Measurements from ENCODE around the gene ASB1.
"Not testable (repeated sequence)": the region's sequence is repeated elsewhere in the genome, so short reads cannot be mapped to it uniquely, and the experiment has no call there.

Gene ASB1

DNA sequence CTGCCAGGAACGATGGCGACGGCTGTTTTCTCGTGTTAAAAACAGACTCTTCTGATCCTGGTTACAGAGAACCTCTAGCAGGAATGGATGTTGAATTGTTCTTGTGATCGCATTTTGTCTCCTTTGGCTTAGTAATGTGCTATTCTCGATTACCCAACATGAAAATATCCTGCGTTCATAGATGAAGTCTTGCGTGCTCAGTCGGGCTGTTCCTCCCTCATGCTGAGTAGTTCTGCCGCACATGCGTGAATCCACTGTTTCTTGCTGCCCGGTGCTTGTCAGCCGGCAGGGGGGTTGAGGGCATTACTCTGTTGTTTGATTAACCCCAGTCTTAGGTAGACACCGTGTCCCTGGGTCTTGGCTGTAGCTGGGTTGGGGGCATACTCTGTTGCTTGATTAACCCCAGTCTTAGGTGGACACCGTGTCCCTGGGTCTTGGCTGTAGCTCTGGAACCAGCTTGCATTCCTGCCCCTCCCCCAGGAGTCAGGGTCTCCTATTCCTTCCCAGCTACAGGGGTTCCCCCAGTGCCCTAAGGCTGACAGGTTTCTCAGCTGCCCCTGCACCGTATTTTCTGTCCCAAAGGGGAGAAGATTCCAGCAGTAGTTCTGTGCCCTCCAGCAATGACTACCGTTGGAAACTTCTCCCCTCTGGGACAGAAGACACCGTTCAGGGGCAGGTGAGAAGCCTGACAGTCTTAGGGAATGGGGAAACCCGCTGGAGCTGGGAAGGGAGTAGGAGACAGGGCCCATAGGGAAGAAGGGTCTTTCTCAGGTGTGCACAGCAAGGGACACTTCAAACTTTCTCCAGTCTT lies 22.1 kb upstream of the ASB1 start:
- DNase-seq = no peak

DNA sequence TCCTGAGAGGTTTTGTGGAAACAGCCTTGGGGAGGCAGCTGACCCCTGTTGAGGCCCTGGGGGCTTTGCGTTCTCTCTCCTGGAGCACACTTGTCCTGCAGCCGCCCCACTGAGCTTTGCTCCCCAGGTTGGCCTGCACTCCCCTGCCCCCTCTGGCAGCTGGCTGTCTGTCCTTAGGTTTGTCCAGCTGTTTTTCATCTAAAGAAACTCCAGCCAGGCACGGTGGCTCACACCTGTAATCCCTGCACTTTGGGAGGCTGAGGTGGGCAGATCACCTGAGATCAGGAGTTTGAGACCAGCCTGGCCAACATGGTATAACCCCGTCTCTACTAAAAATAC lies 21.5 kb upstream of the ASB1 start:
- not testable (repeated sequence) for DNase-seq

DNA sequence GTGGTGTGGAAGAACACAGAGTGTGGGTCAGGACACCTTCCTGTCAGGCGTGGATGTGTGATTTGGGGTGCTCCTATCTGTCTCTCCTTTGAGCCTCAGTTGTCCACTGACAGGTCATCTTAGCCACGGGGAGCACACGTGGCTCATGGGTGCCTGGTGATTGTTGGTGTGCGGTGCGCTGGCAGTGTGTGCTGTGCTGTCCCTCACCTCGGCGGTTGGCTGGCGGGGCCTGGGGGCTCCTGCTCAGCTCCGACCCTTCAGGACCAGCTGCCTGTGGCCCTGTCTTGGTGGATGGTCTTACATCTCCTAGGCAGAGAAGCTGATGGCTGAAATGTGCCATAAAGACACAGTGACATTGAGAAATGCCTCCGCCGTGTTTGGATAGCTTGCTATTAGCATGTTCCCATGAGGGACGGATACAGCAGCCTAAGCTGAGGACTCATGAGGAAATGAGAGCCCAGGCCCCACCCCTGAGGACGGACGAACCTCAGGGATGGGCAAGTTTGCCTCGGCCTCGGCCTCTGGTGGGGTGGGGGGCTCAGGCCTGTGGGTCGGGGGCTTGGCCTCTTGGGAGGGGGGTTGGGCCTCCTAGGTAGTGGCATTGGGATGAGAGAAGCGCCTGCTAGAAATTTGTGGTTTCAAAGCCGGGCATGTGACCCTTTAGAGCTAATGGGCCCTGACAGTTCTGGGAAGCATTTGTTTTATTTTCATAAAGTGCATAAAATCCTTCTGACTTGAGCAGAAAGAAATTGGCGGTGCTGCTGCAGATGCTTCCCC lies 20.3 kb upstream of the ASB1 start:
- no peak for DNase-seq

DNA sequence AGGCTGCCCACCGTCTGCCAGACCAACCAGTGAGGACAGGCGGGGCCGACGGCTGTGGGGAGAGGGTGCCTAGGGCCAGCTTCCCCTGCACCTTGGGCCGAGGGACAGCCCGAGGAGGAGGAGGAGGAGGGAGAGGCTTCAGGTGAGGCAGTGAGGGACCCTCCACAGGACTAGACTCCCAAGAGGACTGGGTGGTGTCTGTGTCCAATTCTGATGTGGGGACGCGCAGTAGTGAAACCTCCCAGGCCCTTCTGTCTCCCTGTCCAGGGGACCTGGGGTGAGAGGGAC lies 19.8 kb upstream of the ASB1 start:
- DNase-seq = no peak

DNA sequence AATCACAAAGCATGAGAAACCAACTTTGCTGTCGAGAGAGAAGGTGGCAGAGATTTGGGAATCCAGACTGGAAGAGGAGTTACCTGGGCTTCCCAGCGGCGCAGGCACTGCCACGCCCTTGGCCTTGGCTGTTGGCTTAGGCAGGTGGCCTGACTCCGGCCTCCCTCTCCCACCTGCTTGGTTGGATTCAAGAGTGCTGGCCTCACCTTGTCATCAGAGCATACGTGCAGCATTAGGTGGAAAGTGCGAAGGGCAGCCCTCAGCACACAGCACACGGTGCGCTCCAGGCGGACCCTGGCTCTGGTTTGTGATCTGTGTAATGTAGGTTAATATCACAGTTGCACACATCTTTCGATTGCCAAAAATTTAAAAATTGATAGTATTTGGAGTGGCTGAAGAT lies 19.2 kb upstream of the ASB1 start:
- no peak for DNase-seq

DNA sequence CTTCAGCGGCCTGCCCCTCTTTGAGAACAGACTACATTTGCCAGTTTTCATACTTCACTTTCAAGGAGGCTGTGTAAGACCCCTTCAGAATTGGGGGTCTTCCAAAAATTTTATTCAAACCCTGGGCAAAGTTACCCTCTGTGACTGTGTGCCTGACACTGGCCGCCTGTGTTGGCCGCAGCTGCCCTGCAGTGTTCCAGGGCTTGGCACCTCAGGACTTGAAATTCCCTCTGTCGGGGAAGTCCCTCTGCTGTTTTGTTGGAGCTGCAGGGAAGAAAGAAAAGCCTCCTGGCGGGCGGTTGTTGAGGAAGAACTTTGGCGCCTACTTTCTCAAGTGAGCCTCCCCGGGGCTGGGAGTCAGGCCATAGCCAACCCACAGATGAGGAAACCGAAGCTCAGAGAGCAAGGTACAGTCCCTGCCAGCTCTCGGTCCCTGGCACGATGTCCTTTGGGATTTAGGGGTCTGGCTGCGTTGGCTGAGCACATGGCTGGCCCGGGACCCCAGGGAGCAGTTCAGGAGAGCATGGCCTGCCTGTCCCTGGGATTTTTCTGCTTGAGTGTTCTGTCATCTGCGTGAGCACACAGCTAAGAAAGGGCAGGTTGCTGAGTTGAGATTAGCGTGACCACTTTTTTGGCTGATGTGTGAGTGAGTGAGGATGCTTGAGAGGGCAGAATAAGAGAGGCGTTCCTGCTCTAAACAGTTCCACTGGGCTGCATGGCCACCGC lies 17.9 kb upstream of the ASB1 start:
- no peak for DNase-seq

DNA sequence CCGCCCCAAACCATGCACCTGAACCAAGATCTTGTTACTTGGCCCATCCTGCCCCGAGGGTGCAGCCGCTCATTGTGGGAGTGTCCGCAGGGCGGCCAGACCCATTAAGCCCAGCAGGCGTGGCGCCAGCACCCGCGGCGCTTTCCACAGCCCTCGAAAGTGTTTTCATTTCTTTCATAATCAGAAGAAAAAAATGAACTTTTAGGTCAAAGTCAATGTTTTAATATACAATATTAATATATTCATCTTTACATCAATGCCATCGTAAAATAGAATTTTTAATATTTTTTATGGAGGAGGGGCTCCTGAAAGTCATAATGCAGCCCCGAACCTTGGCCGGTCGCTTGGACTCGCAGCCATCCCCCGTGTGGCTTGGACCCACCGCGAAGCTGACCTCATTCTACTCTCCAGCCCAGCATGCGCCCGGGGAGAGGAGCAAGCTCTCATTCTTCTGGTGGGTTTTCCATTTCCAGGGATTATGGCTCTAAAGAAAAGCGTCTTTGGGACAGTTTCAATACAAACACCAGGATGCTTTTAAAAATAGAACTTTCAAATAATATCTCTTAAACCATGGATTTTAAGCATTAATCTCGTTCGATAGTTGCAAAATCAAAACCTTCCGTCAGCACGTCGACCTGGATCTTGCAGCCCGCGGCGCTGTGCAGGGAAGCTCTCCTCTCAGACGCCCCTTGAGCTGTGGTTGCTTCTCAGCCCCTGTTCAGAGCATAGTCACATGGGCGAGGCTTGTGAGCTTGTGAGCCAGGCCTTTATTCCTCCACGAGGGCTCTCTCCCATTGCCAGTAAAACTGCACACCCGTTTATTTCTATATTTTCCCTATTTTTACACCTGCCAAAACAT lies 17.2 kb upstream of the ASB1 start:
- no peak for DNase-seq

DNA sequence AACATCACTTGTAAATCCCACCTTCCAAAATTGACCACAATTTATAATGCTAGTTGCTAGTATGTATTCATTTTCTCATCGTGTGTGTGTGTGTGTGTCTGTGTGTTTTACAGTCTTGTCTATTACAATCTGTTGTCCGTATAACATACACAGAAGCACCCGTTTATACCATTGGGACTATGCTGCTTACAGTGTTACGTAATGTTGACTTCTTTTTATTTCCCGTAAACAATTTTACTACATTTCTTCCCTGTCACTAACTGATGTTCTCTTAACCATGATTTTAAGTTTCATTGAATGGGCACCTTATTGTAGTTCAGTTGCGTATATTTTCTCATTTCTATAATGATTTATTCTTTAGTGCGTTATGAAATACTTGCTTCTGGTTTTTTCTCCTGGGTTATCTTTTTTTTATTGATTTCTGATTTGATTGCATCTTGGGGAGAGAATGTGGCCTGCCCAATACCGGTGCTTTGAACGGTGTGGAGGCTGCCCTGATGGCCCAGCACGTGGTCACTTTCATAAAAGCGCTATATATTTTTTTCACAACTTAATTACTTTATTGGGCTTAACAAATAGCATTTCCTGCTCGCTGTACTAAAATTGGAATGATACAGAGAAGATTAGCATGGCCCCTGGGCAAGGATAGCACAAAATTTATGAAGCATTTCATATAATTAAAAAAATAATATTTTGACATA lies 14.5 kb upstream of the ASB1 start:
- DNase-seq = no peak

DNA sequence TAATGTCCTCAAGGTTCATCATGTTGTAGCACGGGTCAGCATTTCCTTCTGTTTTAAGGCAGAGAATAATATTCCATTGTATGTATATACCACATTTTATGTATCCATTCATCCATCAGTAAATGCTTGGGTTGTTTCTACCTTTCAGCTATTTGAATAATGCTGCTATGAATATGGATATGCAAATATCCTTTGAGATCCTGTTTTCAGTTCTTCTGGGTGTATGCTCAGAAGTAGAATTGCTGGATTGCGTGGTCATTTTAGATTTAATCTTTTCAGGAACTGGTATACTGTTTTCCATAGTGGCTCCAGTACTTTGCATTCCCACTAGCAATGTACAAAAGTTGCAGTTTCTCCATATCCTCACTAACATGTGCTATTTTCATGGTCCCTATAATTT lies 13.4 kb upstream of the ASB1 start:
- no peak for DNase-seq

DNA sequence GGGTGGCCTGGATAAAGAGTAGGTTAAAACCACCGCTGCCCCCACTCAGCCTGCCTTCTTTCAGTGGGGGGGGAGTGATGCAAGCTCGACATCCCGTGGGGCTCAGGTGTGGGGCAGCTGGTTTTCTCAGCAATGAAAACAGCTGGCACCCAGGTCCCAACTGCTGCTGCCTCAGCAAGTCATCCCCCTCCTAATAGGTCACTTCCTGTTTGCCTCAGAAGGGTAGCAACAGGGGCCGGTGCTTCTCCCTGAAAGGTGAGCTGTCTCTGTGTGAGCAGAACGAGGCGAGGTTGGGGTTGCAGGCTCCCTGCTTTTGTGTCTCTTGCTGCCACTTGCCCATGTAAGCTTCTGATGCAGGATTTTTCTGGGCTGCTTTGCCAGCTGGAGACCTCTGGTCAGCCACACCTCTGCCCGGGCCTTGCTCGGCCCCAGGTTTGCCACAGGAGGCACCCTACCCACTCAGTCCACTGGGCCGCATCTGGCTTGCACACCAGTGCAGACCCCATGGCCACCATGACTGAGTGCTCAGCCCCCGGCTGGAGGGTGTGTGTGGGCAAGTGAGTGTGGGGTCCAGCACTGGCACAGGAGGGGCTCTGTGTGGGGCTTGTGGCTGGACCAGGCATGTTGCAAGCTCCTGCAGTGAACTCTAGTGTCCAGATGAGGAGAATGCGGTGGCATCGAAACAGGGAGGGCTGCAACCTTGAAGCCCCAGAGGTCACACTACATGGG lies 11.5 kb upstream of the ASB1 start:
- DNase-seq = peak; percentile 33

DNA sequence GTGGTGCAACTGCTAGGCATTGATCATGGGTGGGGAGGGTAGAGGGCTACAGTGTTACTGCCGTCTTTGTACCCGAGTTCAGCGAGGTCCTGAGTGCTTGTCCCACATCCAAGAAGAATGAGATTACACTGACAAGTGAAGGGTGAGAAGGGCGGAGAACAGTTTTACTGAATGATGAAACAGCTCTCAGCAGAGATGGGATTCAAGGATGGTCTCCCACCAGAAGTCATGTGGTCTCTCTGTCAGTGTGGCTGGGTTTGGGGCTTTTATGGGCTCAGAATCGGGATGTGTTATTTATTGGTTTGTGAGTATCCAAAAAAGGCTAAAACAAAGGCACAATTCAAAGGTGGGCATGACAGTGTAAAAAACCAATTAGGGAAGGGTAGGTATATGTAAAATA lies 10.8 kb upstream of the ASB1 start:
- no peak for DNase-seq

DNA sequence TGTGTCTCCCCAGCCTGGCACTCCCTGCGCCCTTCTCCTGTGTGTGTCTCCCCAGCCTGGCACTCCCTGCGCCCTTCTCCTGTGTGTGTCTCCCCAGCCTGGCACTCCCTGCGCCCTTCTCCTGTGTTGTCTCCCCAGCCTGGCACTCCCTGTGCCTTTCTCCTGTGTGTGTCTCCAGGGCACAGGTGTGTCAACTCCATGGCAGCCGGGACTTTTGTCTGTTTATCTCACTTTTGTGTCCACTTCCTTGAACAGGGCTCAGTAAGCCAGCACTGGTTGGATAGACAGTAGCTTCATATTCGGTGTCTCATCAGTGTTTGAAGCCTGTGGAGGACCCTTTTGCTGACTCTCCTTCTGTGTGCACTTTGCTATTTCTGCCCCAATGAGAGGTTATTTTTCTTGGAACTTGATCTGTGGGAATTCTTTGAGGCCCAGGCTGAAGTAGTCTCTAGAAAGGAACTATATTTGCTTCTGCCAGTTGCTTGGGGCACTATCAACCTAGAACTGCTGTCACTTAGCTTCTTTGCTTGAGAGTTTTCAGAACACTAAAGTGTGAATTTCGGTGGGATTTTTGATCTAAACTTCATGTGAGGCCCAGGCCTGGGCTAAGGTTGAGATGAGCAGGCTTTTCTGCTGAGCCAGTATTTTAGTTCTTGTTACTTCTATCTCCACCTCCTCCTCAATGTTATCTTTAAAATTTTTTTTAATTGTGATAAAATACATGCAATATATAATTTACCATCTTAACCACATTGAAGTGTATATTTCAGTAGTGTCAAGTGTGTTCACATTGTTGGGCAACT lies 8.3 kb upstream of the ASB1 start:
- no peak for DNase-seq

DNA sequence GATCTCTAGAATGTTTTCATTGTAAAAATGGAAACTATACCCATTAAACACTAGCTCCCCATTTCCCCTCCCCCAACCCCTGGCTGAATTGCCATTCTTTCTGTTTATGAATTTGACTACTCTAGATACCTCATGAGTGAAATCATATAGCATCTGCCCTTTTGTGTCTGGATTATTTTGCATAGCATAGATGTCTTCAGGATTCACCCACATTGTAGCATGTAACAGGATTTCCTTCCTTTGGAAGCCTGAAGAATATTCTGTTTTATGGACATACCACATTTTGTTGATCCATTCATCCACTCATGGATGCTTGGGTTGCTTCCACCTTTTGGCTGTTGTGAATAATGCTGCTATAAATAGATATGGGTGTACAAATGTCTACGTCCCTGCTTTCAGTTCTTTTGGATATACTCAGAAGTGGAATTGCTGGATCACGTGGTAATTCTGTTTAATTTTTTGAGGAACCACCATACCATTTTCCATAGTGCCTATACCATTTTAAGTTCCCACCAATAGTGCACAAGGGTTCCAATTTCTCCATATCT lies 7.7 kb upstream of the ASB1 start:
- DNase-seq = no peak

DNA sequence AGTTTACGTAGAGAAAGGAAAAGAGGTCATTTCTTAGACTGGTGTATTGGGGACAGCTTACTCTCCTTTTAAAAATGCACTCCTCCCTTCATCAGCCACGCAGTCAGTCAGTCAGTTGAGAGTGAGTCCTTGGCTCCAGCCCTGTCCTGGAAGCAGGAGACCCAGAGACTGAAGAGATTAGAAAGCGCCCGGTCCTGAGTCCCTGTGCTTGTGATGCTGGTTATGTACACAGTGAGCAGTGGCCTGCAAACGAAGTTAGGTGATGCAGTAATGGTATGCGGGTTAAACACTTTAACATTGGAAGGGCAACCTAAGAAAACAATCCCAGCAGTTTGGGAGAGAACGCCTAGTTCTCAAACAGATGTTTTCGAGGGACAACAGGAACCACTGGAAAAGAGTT lies 6.3 kb upstream of the ASB1 start:
- DNase-seq = no peak

DNA sequence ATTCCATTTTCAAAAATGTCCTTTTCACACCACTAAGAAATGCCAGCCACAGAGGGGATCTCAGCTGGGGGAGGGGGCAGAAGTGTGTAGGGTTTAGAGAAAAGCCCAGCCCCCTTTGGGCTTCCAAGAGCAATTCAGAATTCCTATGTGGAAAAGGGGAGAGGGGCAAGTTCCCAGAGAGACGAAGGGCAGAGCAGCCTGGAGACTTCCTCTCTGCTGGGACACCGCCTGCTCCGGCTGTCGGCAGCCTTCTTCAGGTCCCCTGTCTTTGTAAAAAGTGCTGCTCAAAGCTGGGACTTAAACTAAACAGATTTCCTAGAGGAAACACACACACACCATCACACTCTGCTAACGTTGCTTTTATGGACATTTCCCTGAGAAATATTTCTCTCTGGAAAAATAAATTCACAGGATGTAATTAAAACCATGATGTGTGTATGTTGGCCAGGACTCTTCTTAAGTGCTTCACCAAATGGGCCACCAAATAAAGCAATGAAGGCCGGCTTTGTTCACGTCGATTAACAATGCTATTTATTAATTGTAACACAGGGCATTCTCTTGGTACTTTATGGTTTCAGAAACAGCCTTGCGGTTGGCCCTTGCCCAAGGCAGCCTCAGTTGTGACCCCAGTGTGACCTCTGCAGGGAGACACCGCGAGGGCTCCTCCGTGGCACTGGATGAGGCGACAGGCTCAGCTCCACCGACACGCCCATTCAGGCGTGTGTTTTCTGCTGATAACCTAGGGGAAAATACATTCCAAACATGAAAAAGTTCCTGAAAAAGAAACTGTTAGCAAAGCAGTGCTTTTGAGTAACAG lies 5.6 kb upstream of the ASB1 start:
- no peak for DNase-seq

DNA sequence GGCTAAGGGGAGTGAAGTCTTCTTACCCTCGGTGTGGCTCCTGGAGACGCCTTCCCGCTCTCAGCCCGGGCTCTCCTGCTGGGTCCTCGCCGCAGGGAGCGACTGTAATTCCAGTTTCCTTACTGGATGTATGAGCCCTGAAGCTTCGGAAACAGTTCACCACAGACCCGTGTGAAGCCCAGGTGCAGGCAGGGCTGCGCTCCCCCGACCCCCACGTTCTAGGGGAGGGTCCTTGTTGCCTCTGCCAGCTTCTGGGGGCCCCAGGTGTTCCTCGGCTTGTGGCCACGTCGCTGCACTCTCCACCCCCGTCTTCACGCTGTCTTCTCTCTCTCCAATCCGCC lies 5.1 kb upstream of the ASB1 start:
- no peak for DNase-seq

DNA sequence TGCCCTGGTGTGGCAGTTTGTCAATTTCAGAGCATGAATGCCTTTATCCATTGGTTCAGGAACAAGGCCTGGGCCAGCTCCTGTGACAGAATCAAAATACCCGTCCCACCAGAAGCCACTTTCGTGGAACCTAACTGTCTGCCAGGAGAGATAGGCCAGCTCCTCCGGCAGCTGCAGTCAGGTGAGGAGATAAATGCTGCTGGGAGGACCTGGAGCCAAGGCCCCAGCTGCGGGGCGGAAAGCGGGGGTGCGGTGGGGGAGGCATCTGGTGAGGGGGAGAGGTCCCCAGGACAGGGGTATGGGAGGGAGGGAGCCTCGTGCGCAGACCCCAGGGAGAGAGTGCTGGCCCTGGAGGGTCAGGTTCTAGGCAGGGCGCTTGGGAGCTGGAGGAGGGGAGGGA lies 4.4 kb upstream of the ASB1 start:
- no peak for DNase-seq

DNA sequence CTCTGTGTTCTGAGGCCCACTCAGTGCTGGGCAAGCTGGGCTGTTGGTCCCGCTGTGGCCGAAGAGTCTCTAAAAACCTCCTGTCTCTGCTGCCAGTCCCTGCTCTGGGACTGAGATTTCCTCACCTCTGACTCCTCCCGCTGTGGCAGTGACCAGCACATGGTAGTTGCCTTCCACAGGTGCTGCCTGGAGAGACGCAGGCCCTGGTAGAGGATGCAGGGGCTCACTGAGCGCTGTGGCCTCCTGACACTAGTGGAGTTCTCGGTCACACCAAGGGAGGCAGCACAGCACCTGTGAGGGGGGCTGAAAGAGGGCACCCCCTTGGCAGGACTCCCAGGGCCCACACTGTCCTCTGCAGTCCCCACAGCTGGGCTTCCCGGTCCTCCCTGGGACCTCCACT lies 3.8 kb upstream of the ASB1 start:
- no peak for DNase-seq

DNA sequence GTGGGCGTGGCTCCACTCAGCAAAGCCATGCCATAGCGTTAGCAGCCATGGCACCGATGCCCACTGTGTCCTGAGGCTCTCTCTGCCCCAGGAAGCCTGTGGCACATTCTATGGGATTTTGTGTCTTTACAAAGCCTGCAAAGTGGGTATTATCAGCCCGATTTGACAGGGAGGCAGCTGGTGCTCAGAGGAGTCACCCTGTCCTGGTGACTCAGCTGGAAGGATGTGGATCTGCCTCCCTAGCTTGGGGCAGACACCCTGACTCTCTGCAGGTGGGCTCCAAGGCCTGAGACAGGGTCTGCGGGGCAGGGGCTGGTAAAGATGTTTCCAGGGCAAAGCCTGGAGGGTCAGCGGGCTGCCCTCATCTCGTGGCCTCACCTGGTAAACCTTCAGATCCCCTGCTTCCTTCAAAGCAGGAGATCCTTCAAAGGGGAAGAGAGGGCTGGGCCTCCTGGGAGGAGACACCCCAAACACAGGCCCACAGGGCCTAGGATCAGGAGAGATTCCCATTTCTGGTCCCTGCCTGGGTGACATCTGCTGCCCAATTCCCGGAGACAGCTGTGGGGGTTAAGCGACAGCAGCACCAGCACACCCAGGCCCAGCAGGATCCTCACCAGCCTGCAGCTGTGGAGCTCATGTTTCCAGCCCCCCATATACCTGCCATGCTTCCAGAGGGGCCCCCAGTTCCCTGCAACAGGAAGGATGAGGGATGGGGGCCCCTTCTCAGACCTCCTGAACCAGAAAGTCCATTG lies 3.0 kb upstream of the ASB1 start:
- no peak for DNase-seq

Measured in COR-L47 (cell line).